GM20000 (cell line): ENCODE data around the gene IGFBP1.

ENCODE experiments used
- DNase-seq: peaks from one replicate; pipeline ENCODE4 v3.0.0; 2012; ENCODE audit warnings: low spot score
- CTCF ChIP-seq: IDR thresholded peaks from 2 replicates; pipeline ENCODE4 v1.5.1; 2012; ENCODE audit warnings: mild to moderate bottlenecking, control low read depth; ENCODE audit errors: extremely low read depth, missing control alignments

IGFBP1 gene

GRCh38 chr7:45892407-45893035 is 4.2 kb downstream of the IGFBP1 start:
- TF ChIP-seq CTCF = no peak
- DNase-seq = no peak

- TF ChIP-seq CTCF = no peak
- DNase-seq = no peak
Measured at GRCh38 chr7:45893374-45893995, 5.2 kb downstream of the IGFBP1 start.

DNA sequence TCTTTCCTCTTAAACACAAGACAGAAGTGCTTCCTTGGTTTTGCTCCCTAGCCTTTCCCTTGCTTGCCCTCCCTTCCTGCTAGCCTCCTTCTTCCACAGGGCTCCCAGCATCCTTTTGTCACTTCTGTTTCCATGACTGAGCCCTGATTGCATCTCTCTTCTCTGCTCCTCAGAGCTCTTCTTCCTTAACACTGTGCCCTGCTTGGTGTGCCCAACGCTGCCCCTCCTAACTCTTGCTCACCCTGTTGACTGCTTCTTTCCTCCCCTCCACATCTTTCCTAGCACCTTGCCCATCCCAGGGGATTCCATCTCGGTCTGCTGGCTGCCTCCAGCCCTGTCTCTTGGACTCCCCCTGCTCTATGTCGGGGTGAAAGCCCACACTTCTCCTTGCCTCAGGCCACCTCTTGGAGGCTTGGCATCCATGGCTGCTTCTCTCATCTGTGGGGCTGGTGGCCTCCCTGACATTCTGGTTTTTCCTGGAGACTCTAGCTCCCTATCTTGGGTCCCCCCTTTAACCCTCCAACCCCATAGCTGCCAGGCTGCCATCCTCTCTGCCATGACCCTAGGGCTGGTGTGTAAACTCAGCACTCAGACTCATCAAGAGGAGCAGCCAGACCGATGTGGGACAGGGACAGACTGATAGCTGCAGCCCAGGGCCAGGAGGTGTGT is 5.8 kb downstream of the IGFBP1 start:
- no peak for DNase-seq
- no peak for TF ChIP-seq CTCF

DNA sequence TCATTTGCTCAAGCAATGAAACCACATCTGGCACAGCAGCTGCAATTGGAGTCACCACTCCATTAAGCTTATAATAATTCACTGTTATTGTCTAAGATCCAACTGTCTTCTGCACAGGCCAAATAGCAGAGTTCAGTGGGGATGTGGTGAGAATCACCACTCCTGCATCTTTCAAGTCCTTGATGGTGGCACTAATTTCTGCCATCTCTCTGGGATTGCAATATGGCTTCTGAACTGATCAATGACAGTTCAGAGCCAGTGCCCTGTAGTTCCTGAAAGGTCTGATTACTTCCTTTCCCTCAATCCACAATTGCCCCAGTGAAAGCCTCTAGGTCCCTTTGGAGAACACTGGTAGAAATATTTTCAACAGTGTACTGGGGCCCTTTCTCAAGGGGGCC is 6.4 kb downstream of the IGFBP1 start:
- DNase-seq = no peak
- TF ChIP-seq CTCF = no peak

DNA sequence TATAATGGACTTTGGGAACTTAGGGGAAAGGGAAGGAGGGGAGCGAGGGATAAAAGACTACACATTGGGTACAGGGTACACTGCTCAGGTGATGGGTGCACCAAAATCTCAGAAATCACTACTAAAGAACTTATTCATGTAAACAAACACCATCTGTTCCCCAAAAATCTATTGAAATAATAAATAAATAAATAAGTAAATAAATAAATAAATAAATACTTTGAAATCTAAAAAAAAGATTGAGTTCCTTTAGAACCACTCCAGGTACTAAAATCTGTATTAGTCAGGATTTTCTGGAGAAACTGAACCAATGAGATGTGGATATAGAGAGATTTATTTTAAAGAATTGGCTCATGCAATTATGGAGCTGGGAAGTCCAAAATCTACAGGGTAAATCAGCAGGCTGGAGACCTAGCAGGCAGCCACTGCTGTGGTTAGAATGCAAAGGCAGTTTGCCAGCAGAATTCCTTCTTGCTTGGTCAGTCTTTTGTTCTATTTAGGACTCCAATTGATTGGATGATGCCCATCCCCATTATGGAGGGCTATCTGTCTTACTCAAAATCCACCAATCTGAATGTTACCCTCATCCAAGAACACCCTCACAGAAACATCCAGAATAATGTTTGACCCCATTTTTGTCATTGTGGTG is 8.9 kb downstream of the IGFBP1 start:
- DNase-seq = no peak
- no peak for TF ChIP-seq CTCF

GRCh38 chr7:45898222-45898621 is 9.9 kb downstream of the IGFBP1 start:
- TF ChIP-seq CTCF = no peak
- DNase-seq = no peak

DNA sequence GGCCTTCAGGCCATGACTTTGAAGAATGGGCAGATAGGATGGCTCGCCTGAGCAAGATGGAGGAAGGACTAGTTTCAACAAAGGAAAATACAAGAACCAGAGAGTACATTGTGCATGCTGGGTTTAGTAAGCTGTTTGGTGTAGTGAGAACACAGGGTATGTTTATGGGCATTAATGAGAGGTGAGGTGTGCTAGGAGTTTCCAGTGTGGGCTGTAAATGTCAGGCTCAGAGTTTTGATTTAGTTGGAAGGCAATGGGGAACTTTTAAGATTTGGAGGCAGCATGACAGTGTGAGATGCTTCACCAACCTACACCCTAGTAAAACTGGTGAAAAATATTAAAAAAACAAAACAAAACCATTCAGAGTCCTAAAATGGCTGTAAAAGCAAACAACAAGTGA is 13.3 kb downstream of the IGFBP1 start:
- no peak for TF ChIP-seq CTCF
- peak; percentile 0 for DNase-seq
